ENCODE results near the gene RAD51B.
A peak's percentile ranks its signal among the peaks of the same experiment; 100 is the strongest.
"Not testable (repeated sequence)": the region's sequence is repeated elsewhere in the genome, so short reads cannot be mapped to it uniquely, and the experiment has no call there.

RAD51B gene

DNA sequence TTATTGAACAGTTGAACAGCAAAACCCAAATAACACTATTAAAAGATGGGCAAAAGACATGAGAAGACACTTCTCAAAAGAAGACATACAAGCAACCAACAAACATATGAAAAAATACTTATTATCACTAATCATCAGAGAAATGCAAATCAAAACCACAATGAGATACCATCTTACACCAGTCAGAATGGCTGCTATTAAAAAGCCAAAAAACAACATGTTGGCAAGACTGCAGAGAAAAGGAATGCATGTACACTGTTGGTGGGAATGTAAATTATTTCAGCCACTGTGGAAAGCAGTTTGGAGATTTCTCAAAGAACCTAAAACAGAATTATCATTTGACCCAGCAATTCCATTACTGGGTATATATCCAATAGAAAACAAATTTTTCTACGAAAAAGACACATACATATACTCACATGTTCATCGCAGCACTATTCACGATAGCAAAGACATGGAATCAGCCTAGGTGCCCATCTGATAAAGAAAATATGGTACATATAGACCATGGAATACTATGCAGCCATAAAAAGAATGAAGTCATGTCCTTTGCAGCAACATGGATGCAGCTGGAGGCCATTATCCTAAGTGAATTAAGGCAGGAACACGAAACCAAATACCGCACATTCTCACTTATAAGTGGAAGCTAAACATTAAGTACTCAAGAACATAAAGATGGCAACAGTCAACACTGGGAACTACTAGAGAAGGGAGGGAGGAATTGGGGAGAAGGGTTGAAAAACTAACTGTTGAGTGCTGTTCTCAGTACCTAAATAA lies 367.1 kb downstream of the RAD51B start:
- H3K27ac Mint-ChIP-seq = not testable (repeated sequence)
- H3K4me1 Mint-ChIP-seq (ENCODE audit: low read depth in 2 of 2) = peaks cover 6 to 13% of the 10 kb centered on the region in 2 donors

DNA sequence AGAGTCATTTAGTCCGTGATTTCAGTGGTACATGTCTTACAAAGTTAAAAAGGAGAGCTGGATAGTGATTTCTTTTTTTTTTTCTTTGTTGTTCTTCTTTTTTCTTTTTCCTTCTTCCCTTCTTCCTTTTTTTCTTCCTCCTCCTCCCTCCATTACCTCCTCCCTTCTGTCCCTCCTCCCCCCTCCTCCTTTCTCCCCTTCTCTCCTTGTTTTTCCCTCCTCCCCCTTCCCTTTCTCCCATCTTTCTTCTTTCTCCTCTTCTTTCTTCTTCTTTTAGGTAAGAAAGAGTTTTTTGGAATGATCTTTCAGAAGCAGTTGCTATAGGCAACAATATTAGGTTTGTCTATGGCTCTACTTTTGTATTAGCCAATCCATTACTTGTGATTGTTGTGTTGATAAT lies 368.6 kb downstream of the RAD51B start:
- Mint-ChIP-seq H3K4me1 (ENCODE audit: low read depth in 2 of 2) (peaks cover 2 to 6% of the 10 kb centered on the region in 2 donors), H3K27ac (no peak overlapping the region), H3K27me3 (no peaks in the 10 kb centered on the region), H3K9me3 (no peaks in the 10 kb centered on the region), H3K36me3 (ENCODE audit: insufficient read depth) (no peaks in the 10 kb centered on the region), H3K4me3 (no peak overlapping the region)
- no peak for DNase-seq
- no peak for ATAC-seq (replicated peaks)

More for the DNA sequence above, 367.1 kb downstream of the RAD51B start:
- H3K4me3 Mint-ChIP-seq; H3K27me3 Mint-ChIP-seq; DNase-seq; H3K9me3 Mint-ChIP-seq; H3K36me3 Mint-ChIP-seq (ENCODE audit: insufficient read depth); ATAC-seq (replicated peaks): not testable (repeated sequence)

DNA sequence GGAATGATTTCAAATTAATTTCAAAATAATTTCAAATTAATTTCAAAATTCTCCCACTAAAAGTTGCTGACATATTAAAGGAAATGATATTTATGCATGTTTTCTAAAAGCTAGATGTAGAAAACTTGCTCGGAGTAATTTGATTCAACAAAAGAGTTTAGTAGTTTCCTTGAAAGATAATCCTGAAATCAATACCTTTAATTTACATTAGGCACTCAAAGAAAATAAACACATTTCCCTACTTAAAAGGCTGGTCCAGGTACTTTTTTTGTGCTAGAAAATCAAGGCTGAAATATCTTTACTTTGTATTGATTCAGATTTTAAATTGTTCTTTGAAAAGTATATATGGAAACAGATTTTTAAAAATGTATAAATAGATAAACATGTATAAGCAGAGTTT lies 370.5 kb downstream of the RAD51B start:
- ATAC-seq (replicated peaks) (no peak), DNase-seq (no peak)
- Mint-ChIP-seq H3K4me3 (no peak overlapping the region), H3K27ac (no peak overlapping the region), H3K36me3 (ENCODE audit: insufficient read depth) (no peaks in the 10 kb centered on the region), H3K27me3 (no peaks in the 10 kb centered on the region), H3K4me1 (ENCODE audit: low read depth in 2 of 2) (peaks cover 2 to 6% of the 10 kb centered on the region in 2 donors), H3K9me3 (no peaks in the 10 kb centered on the region)

DNA sequence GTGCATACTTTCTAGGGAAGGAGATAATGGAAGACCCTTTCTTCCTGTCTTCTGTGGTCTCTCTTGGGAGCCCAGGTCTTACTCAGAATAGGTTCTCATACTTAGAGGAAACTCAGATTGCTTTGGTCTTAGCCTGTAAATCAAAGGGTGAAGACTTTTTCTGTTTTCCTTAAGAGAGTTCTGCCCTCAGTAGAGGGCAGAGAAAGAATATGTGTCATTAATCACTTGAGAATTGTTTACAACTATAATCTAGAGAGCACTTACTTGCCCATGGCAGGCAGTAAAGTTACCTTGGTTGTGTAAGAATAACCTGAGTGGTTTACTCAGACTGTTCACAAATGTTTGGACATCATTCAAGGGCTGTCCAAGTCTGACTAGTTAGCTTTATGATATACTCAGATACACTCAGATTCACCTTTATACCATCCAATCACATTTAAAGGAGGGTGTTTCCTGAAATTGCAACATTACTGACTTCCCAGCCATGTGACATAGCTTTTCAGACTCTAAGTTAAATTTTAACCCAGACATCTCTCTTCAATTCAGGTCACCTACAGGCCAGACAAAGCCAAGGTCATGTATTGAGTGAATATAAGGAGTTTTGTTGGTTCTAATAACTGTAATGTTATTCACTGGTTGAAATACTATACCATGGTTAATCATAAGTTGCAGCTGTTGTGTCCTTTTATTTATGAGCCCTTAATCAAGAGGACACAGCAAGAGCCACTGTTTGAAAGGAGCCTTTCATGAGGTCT lies 372.2 kb downstream of the RAD51B start:
- DNase-seq (no peak), ATAC-seq (replicated peaks) (no peak)
- no peaks in the 10 kb centered on the region for H3K9me3 Mint-ChIP-seq
- no peaks in the 10 kb centered on the region for H3K27me3 Mint-ChIP-seq
- no peak overlapping the region for H3K27ac Mint-ChIP-seq
- no peak overlapping the region for H3K4me3 Mint-ChIP-seq
- no peaks in the 10 kb centered on the region for H3K36me3 Mint-ChIP-seq (ENCODE audit: insufficient read depth)
- no peaks in the 10 kb centered on the region for H3K4me1 Mint-ChIP-seq (ENCODE audit: low read depth in 2 of 2)

DNA sequence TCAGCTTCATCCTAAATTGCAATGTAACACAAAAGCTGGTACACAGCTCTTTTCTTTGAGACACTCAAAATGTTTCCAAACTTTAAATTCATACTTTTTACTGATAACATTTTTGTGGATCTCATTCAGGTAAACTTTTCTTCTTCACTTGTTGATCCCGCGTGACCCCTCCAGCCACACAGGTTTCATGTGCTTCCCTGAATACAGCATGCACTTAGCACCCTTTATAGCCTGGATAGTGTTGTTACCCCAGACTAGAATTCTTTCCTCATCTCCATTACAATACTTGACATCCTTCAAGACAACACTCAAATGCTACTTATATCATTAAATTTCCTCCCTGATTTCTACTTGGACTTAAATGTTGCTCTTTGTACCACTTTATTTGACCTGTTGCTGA lies 373.4 kb downstream of the RAD51B start:
- DNase-seq = no peak
- H3K27ac Mint-ChIP-seq = no peak overlapping the region
- no peaks in the 10 kb centered on the region for H3K36me3 Mint-ChIP-seq (ENCODE audit: insufficient read depth)
- no peak for ATAC-seq (replicated peaks)
- no peaks in the 10 kb centered on the region for H3K4me1 Mint-ChIP-seq (ENCODE audit: low read depth in 2 of 2)
- no peaks in the 10 kb centered on the region for H3K27me3 Mint-ChIP-seq
- no peak overlapping the region for H3K4me3 Mint-ChIP-seq
- H3K9me3 Mint-ChIP-seq = no peaks in the 10 kb centered on the region

DNA sequence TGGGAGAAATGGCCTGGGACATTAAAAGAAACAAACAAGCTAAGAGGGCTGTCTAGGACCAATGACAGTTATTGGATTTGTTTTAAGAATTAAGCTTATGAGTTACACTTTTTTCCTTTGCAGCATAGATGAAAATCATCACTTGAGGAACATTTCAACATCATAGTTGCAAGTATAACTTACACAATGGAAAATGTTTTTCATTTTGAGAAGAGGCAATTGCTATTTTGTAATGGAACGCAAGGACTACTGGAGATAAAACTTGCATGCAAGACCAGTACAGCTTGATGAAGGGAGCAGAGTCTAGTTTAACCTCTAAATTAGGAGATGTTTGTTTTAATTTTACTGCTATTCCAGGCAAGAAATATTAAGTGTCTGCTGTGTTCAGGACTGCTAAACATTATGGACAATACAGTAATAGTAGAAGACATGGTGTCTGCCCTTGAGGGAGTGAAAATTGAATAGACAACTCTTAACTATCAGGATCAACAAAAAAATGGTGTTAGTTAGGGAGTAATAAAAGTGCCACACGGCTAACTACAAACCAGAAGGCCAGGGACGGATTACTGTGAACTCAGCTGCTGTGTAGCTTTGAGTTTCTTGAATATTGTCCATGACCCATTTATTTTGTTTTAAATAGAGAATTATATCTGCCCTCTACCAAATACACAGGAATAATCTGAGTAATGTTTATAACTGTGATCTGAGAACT lies 374.5 kb downstream of the RAD51B start:
- Mint-ChIP-seq H3K27me3 (no peaks in the 10 kb centered on the region), H3K4me3 (no peak overlapping the region), H3K27ac (no peak overlapping the region), H3K9me3 (no peaks in the 10 kb centered on the region), H3K36me3 (ENCODE audit: insufficient read depth) (no peaks in the 10 kb centered on the region), H3K4me1 (ENCODE audit: low read depth in 2 of 2) (no peaks in the 10 kb centered on the region)
- ATAC-seq (replicated peaks) (no peak), DNase-seq (no peak)

DNA sequence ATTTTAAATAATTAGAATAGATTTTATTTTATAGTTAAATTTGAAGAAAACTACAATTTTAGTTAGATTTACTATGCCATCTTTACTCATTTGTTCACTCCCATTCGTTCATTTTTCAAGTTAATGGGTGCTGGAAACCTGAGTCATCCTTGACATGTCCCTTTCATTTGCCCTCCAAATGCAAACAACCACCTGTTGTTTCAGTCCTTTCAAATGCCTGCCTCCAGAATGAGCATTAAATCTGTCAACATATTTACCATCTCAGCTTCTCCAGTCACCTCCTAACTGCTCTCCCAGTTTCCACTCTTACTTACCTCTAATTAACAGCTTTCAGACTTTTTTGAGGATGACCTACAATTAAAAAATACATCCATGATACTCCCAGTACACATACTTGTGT lies 375.5 kb downstream of the RAD51B start:
- no peak overlapping the region for H3K27ac Mint-ChIP-seq
- H3K27me3 Mint-ChIP-seq = no peaks in the 10 kb centered on the region
- DNase-seq (no peak), ATAC-seq (replicated peaks) (no peak)
- H3K36me3 Mint-ChIP-seq (ENCODE audit: insufficient read depth) = no peaks in the 10 kb centered on the region
- no peaks in the 10 kb centered on the region for H3K9me3 Mint-ChIP-seq
- peaks cover 0 to 2% of the 10 kb centered on the region in 2 donors for H3K4me1 Mint-ChIP-seq (ENCODE audit: low read depth in 2 of 2)
- H3K4me3 Mint-ChIP-seq = no peak overlapping the region

DNA sequence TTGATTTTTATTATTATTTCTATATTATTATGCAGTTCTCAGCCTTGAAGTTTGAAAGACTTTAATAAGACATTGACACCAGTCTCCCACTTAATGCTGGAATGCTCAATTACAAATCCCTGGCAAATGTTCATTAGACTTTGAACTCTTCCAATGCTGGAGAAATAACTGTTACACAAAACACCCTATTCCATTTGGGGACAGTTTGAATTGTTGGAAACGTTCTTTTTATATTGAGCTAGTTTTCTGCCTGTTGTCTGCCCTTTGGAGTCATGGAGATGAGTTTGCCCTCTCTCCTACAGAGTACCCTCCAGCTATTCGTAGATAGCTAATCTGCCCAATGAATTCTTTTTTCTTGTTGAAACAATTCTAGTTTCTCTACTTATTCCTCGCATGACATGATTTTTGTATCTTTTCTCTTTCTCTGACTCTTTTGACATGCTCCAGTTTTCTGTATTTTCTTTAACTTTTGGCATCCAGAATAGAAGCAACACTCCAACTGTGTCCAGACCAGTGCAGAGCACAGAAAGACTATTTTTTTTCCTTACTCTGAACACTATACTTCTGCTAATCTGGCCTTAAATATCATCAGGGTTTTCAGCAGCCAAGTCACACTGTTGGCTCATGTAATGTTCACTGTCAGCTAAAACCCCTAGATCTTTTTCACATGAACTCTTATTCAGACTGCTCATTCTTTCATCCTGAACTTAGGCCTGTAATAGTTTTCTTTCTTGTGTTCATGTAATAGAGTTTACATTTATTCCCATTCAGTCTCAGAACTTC lies 379.3 kb downstream of the RAD51B start:
- Mint-ChIP-seq H3K4me3 (no peak overlapping the region), H3K27me3 (no peaks in the 10 kb centered on the region), H3K36me3 (ENCODE audit: insufficient read depth) (no peaks in the 10 kb centered on the region), H3K4me1 (ENCODE audit: low read depth in 2 of 2) (peaks cover 0 to 2% of the 10 kb centered on the region in 2 donors), H3K27ac (no peak overlapping the region), H3K9me3 (no peaks in the 10 kb centered on the region)
- no peak for ATAC-seq (replicated peaks)
- no peak for DNase-seq

DNA sequence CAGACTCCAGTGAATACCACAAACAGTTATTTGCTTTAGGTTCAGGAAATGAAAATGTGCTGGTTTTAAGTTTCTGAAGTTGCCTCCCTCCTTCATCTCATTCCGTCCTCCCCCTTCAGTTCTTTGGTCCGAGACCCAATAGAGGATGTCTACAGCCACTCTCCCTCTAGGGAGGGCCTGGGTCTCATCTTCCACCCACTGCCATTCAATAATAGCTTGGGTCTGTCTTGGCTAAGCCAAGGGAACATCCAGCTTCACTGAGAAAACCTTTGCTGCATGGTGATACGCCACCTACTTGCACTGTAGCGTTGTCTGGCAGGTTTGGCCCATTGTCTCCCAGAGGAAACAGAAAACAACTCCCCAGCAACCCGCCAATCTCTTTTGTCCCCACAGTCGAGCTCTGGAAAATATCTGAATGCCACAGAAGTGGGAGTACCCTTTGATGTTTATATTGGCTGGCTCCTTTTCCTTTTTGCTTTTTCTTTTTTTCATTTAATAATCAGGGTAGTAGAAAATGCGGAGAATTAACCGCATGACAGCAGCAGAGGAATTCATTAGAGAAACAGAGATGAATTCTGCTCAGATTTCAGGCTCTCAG lies 380.1 kb downstream of the RAD51B start:
- H3K4me3 Mint-ChIP-seq = no peak overlapping the region

DNA sequence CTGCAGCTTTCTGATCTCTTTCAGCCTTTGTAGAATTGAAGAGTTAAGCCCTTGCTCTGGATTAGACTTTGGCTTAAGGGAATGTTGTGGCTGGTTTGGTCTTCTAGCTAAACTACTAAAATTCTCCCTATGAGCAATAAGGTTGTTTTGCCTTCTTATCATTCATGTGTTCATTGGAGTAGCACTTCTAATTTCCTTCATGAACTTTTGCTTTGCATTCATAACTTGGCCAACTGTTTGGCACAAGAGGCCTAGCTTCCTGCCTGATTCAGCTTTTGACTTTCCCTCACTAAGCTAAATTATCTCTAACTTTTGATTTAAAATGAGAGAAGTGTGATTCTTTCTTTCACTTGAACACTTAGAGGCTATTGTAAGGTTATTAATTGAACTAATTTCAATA lies 384.3 kb downstream of the RAD51B start:
- DNase-seq (no peak), ATAC-seq (replicated peaks) (no peak)
- no peak overlapping the region for H3K27ac Mint-ChIP-seq
- no peaks in the 10 kb centered on the region for H3K9me3 Mint-ChIP-seq
- no peaks in the 10 kb centered on the region for H3K27me3 Mint-ChIP-seq
- no peaks in the 10 kb centered on the region for H3K36me3 Mint-ChIP-seq (ENCODE audit: insufficient read depth)
- H3K4me1 Mint-ChIP-seq (ENCODE audit: low read depth in 2 of 2) = peaks cover 7 to 10% of the 10 kb centered on the region in 2 donors
- H3K4me3 Mint-ChIP-seq = no peak overlapping the region

More for the DNA sequence above, 380.1 kb downstream of the RAD51B start:
- Mint-ChIP-seq H3K27me3 (no peaks in the 10 kb centered on the region), H3K4me1 (ENCODE audit: low read depth in 2 of 2) (peaks cover 0 to 2% of the 10 kb centered on the region in 2 donors), H3K27ac (no peak overlapping the region), H3K36me3 (ENCODE audit: insufficient read depth) (no peaks in the 10 kb centered on the region), H3K9me3 (no peaks in the 10 kb centered on the region)
- no peak for DNase-seq
- ATAC-seq (replicated peaks) = no peak

DNA sequence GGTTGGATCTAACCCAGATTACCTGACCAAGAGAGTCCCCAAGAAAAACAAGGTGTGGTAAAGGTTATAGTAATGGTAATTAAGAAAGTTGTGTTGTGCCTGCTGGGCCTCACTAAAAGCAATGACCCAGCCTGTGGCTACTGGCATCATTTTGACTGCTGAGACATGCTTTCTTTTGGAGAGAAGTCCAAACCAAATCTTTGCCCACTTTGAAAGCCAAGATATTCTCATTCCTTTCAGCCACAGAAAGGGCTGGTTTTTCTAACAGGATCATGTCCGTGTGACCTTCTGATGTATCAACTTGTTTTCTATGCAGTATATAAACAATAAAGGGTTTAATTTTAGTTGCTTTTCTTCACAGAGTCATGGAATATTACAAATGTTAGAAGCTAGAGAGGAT lies 388.6 kb downstream of the RAD51B start:
- H3K36me3 Mint-ChIP-seq (ENCODE audit: insufficient read depth) = no peaks in the 10 kb centered on the region
- H3K4me1 Mint-ChIP-seq (ENCODE audit: low read depth in 2 of 2) = peaks cover 32 to 34% of the 10 kb centered on the region in 2 donors
- H3K9me3 Mint-ChIP-seq = no peaks in the 10 kb centered on the region
- DNase-seq (no peak), ATAC-seq (replicated peaks) (no peak)
- H3K27ac Mint-ChIP-seq = peak overlapping the region; percentile 88 to 95
- H3K27me3 Mint-ChIP-seq = no peaks in the 10 kb centered on the region
- peak overlapping the region in 1 of 2 donors; percentile 75 for H3K4me3 Mint-ChIP-seq

DNA sequence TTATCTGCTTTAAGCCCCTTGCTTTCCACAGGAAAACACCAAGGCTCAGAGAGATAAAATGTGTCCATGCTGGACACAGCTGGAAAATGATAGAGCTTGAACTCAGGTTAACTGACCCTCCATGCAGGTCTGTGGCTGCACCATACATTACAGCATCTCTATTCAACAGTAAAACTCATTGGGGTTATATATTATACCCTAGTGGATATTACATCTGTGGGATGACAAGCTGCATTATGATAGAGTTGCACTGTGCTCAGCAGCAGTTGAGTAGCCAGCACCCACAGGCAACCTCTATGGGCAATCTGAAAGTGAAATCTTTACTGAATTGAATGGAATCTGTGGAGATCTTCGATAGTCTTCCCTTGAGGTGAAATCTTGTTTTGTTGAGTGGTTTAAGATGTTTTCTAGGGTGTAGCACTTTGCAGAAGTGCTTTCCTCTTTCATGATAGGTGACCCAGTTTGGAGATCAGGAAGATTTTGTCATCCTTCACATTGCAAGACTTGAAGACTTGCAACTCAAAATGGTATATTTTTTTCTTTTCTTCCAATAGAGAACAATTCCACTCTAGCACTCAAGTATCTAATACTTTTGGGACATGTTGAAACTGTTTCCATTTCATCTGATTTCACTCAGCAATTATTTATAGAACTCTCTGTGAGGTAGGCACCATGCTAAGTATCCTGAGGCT lies 389.2 kb downstream of the RAD51B start:
- Mint-ChIP-seq H3K4me3 (peak overlapping the region; percentile 24 to 75), H3K9me3 (no peaks in the 10 kb centered on the region), H3K27me3 (no peaks in the 10 kb centered on the region), H3K36me3 (ENCODE audit: insufficient read depth) (no peaks in the 10 kb centered on the region), H3K4me1 (ENCODE audit: low read depth in 2 of 2) (peaks cover 37 to 40% of the 10 kb centered on the region in 2 donors), H3K27ac (peak overlapping the region; percentile 88 to 95)
- ATAC-seq (replicated peaks) (peak; percentile 22), DNase-seq (no peak)

Measured in effector memory CD8-positive, alpha-beta T cell (primary cell).